GM12878 (cell line): ENCODE measurements around the gene TMEM161B. TPM values are rescaled to one million over a fixed set of nuclear protein-coding genes. Genes with fewer than 3 reads are reported as not detected.
A peak's percentile ranks its signal among the peaks of the same experiment; 100 is the strongest.
"Not testable (repeated sequence)": the region's sequence is repeated elsewhere in the genome, so short reads cannot be mapped to it uniquely, and the experiment has no call there.

Source experiments
- ATAC-seq: fragments of 200-7000 bp; cut with Tn5 transposase; 3 replicates; pipeline ENCODE4 v1.9.1; 2020; ENCODE audit warnings: mild to moderate bottlenecking, moderate library complexity
- BruUV-seq: library from RNA; stranded (reverse); fragments of 400-500 nt; replicated peaks from 2 replicates; lab custom pipeline; 2021; lab: Mats Ljungman, UMichigan
- CTCF ChIA-PET: fragments of 300-600 bp; sonication (Branson Sonifier 250); formaldehyde crosslinking; extraction: SDS; loops from one replicate; lab custom pipeline; 2021; ENCODE audit warnings: inconsistent platforms; lab: Yijun Ruan, JAX
- POLR2A ChIA-PET: fragments of 350-600 bp; formaldehyde crosslinking; extraction: SDS; loops from one replicate; lab custom pipeline; 2021; ENCODE audit warnings: inconsistent platforms; lab: Charles Lee
- RAD21 ChIA-PET: fragments of 300-600 bp; sonication (Branson Sonifier 250); formaldehyde crosslinking; loops from one replicate; lab custom pipeline; 2023; ENCODE audit warnings: antibody characterized with exemption; ENCODE audit not compliant: unreplicated experiment; lab: Charles Lee
- SMC1A ChIA-PET: fragments of 300-600 bp; sonication (Branson Sonifier 250); formaldehyde crosslinking; loops from one replicate; lab custom pipeline; 2023; ENCODE audit not compliant: unreplicated experiment, uncharacterized antibody; lab: Charles Lee
- DNase-seq: peaks from one replicate; pipeline ENCODE4 v3.0.0-alpha.2; 2011; ENCODE audit warnings: low read depth, low spot score
- FAIRE-seq: peaks from 3 replicates; lab custom pipeline; 2011; peaks lifted over from hg19 to GRCh38; lab: Jason Lieb, UNC
- H2AFZ ChIP-seq: 2 replicates; pipeline ENCODE4 v1.6.0; 2011; ENCODE audit warnings: low read depth, low read length, control low read depth; ENCODE audit not compliant: control insufficient read depth
- H3K27ac ChIP-seq: 2 replicates; pipeline ENCODE4 v1.5.1; 2011; ENCODE audit warnings: control low read depth; ENCODE audit not compliant: control insufficient read depth, insufficient read depth
- H3K27me3 ChIP-seq, 2 experiments: replicated peaks in 1 of 2; 2 replicates each; pipeline versions ENCODE4 v1.6.0 to v1.6.1; 2011; ENCODE audit warnings: low read length in 1 of 2; ENCODE audit not compliant: control insufficient read depth in 2 of 2, insufficient read depth in 2 of 2
- H3K36me3 ChIP-seq, 2 experiments: 2 replicates each; pipeline ENCODE4 v1.5.1; 2011; ENCODE audit warnings: low read length in 1 of 2; ENCODE audit not compliant: control insufficient read depth in 2 of 2, insufficient read depth in 2 of 2
- H3K4me1 ChIP-seq: 2 replicates; pipeline ENCODE4 v1.6.1; 2011; ENCODE audit warnings: mild to moderate bottlenecking, low read length, moderate library complexity, mixed read lengths; ENCODE audit not compliant: control insufficient read depth, insufficient read depth
- H3K4me2 ChIP-seq: 2 replicates; pipeline ENCODE4 v1.6.0; 2011; ENCODE audit warnings: control low read depth; ENCODE audit not compliant: control insufficient read depth, insufficient read depth
- H3K4me3 ChIP-seq: fragments of 200-600 bp; sonication (generic); 2 replicates; pipeline ENCODE4 v1.5.1; 2016
- H3K79me2 ChIP-seq: 2 replicates; pipeline ENCODE4 v1.6.0; 2011; ENCODE audit warnings: low read length; ENCODE audit not compliant: control insufficient read depth, insufficient read depth
- H3K9ac ChIP-seq: 2 replicates; pipeline ENCODE4 v1.8.0; 2011; ENCODE audit warnings: low read length, control low read depth, mixed read lengths; ENCODE audit not compliant: control insufficient read depth, insufficient read depth
- H3K9me3 ChIP-seq: replicated peaks from 3 replicates; pipeline ENCODE4 v1.5.1; 2011; ENCODE audit warnings: mild to moderate bottlenecking, low read length; ENCODE audit not compliant: control insufficient read depth, insufficient read depth
- H4K20me1 ChIP-seq: 2 replicates; pipeline ENCODE4 v1.6.0; 2011; ENCODE audit not compliant: control insufficient read depth, insufficient read depth
- CHD1 ChIP-seq: IDR thresholded peaks from 2 replicates; pipeline ENCODE4 v1.6.1; 2012; ENCODE audit warnings: low read depth, low read length, improper control_type of control experiment
- CHD2 ChIP-seq: IDR thresholded peaks from 2 replicates; pipeline ENCODE4 v1.6.1; 2011; ENCODE audit warnings: low read depth, low read length, improper control_type of control experiment, borderline replicate concordance
- CREM ChIP-seq: IDR thresholded peaks from 2 replicates; pipeline ENCODE4 v1.6.1; 2014; ENCODE audit warnings: antibody characterized with exemption, low read depth
- ESRRA ChIP-seq: IDR thresholded peaks from 2 replicates; pipeline ENCODE4 v1.6.1; 2012; ENCODE audit warnings: mild to moderate bottlenecking, low read length, improper control_type of control experiment
- NRF1 ChIP-seq: conservative IDR thresholded peaks from 2 replicates; pipeline ENCODE4 v1.6.1; 2011; ENCODE audit warnings: mild to moderate bottlenecking, low read depth, low read length, improper control_type of control experiment
- PML ChIP-seq: IDR thresholded peaks from 2 replicates; pipeline ENCODE4 v1.6.1; 2012; ENCODE audit warnings: low read length, inconsistent platforms
- RUNX3 ChIP-seq: IDR thresholded peaks from 2 replicates; pipeline ENCODE4 v1.6.1; 2012; ENCODE audit warnings: low read length, inconsistent platforms
- ZBTB33 ChIP-seq: fragments of 450-650 bp; IDR thresholded peaks from 2 replicates; pipeline ENCODE4 v1.6.1; 2017; ENCODE audit warnings: mild to moderate bottlenecking
- WGBS: methylation state at CpG from one replicate; pipeline ENCODE4 v1.1.6; 2016; ENCODE audit warnings: low lambda C conversion rate; ENCODE audit not compliant: insufficient replicate concordance, insufficient coverage; ENCODE audit errors: missing lambda C conversion rate; 5-methylcytosine and 5-hydroxymethylcytosine counted together
- in situ Hi-C: fragments of 300-500 bp; cut with MboI; formaldehyde crosslinking; loops from 9 replicates; pipeline ENCODE4 v1.14.3; 2018; ENCODE audit warnings: mixed read lengths
- intact Hi-C: fragments of 100-400 bp; cut with micrococcal nuclease; formaldehyde crosslinking; loops from one replicate; pipeline ENCODE4 v1.14.2; 2022; ENCODE audit not compliant: unreplicated experiment
- polyA plus RNA-seq, 11 experiments: library from polyadenylated mRNA; depleted of rRNA in 4 of 11; unstranded in 6 of 11; stranded (reverse) in 5 of 11; fragments of >200 nt; fragmentation: Nextera tagmentation in 4 of 11; fragmentation: Illumina TruSeq in 1 of 11; extraction: Ambion mirVana in 4 of 11; extraction: Trizol in 1 of 11; gene quantifications; 1 replicate in 1 of 11; 2 replicates in 10 of 11; pipeline versions ENCODE4 v1.2.1 to v1.2.3, GENCODE V29; 2011 to 2016; ENCODE audit warnings: inconsistent platforms in 2 of 11, missing spikeins in 2 of 11, low read depth in 1 of 11
- total RNA-seq, 4 experiments: library from RNA; depleted of rRNA in 3 of 4; stranded (reverse); fragments of >200 nt in 3 of 4; fragmentation: Illumina TruSeq in 1 of 4; extraction: Trizol in 1 of 4; gene quantifications; 2 replicates each; pipeline versions ENCODE4 v1.2.1 to v1.2.3, GENCODE V29; 2013 to 2021

Gene TMEM161B
- total and polyA plus RNA-seq, 10 of the 15 experiments (the other 5 are each of a cell fraction or from before 2014, with no cell fraction given) = 13.8 to 38.9 (median 25.0) TPM

GRCh38 chr5:88188458-88189132 lies 80.0 kb downstream of the TMEM161B start:
- WGBS = 99% methylated on average over 9 of the region's 9 CpGs
- H3K4me1 ChIP-seq = no peaks in the 10 kb centered on the region
- TF ChIP-seq PML = no peak
- TF ChIP-seq ZBTB33 = peak; percentile 57; the same call in 1 of the 2 replicates
- ATAC-seq (no peak), FAIRE-seq (no peak), DNase-seq (no peak)
- H3K4me3 ChIP-seq = no peak overlapping the region
- in situ Hi-C loops (no loop called here), intact Hi-C loops (no loop called here)
- no peak overlapping the region for H3K9ac ChIP-seq
- BruUV-seq = no TSS peak
- no peaks in the 10 kb centered on the region for H3K79me2 ChIP-seq
- no peak overlapping the region for H3K27ac ChIP-seq
- ChIA-PET RAD21 (no interaction called here), POLR2A (interaction anchor here (0.7 kb wide), 1 partner anchor 496 kb away, joined by 3 read pairs; no protein-coding TSS in a partner anchor), CTCF (no interaction called here), SMC1A (interaction anchor here (0.9 kb wide), 1 partner anchor 27 kb away, joined by 3 read pairs; no protein-coding TSS in a partner anchor)
- H3K4me2 ChIP-seq = no peak overlapping the region
- H2AFZ ChIP-seq = no peak overlapping the region
- H3K9me3 ChIP-seq = peaks cover 13% of the 10 kb centered on the region
- no peaks in the 10 kb centered on the region; a peak in 1 of 4 replicates for H3K36me3 ChIP-seq
- H3K27me3 ChIP-seq = no peaks in the 10 kb centered on the region
- H4K20me1 ChIP-seq = no peaks in the 10 kb centered on the region

- Histone ChIP-seq H3K36me3 (no peaks in the 10 kb centered on the region), H3K27me3 (no peaks in the 10 kb centered on the region), H3K4me2 (no peak overlapping the region), H3K27ac (no peak overlapping the region), H3K4me1 (no peaks in the 10 kb centered on the region), H3K9me3 (no peaks in the 10 kb centered on the region), H2AFZ (no peak overlapping the region), H4K20me1 (no peaks in the 10 kb centered on the region), H3K79me2 (no peaks in the 10 kb centered on the region), H3K9ac (no peak overlapping the region), H3K4me3 (no peak overlapping the region)
- ChIA-PET RAD21 (no interaction called here), CTCF (no interaction called here), SMC1A (no interaction called here), POLR2A (no interaction called here)
- no peak for DNase-seq
- TF ChIP-seq ESRRA (no peak), NRF1 (no peak), PML (no peak), CHD1 (no peak), CHD2 (no peak), CREM (no peak), RUNX3 (peak; percentile 18; the same call in 1 of the 2 replicates)
- ATAC-seq = no peak
- in situ Hi-C loops (no loop called here), intact Hi-C loops (no loop called here)
- no peak for FAIRE-seq
- no TSS peak for BruUV-seq
These were observed 85.4 kb downstream of the TMEM161B start for GRCh38 chr5:88183255-88183654.

GRCh38 chr5:88177486-88177885 lies 91.2 kb downstream of the TMEM161B start:
- H3K36me3 ChIP-seq, H3K27me3 ChIP-seq, H3K4me3 ChIP-seq, RAD21 ChIA-PET, H3K9ac ChIP-seq, POLR2A ChIA-PET, H3K27ac ChIP-seq, BruUV-seq, H3K9me3 ChIP-seq, ATAC-seq, CTCF ChIA-PET, H3K4me1 ChIP-seq, FAIRE-seq, H4K20me1 ChIP-seq, H2AFZ ChIP-seq, intact Hi-C loops, DNase-seq, in situ Hi-C loops, H3K4me2 ChIP-seq, H3K79me2 ChIP-seq: not testable (repeated sequence)
- 90% methylated on average over 13 of the region's 13 CpGs for WGBS
- SMC1A ChIA-PET = interaction anchor here (1.9 kb wide), 1 partner anchor 10 kb away, joined by 4 read pairs; no protein-coding TSS in a partner anchor
